Umbilical cord (tissue), 2 donors: ENCODE results near the gene PDIA6. TPM values are rescaled to one million over a fixed set of nuclear protein-coding genes. Genes with fewer than 3 reads are reported as not detected.

Source experiments
- DNase-seq: peaks from one replicate; pipeline ENCODE4 v3.0.0-alpha.2; 2015; ENCODE audit warnings: low spot score
- total RNA-seq: library from RNA; depleted of rRNA; stranded (reverse); fragments of >200 nt; gene quantifications from one replicate; pipeline ENCODE4 v1.2.3, GENCODE V29; 2014; ENCODE audit warnings: low replicate concordance; ENCODE audit not compliant: insufficient read depth

Gene PDIA6
- total RNA-seq, 1 donor from 2014 or later = 229 TPM

GRCh38 chr2:10764096-10764785 lies 48.3 kb downstream of the PDIA6 start:
- DNase-seq = no peak

GRCh38 chr2:10763461-10763800 lies 49.2 kb downstream of the PDIA6 start:
- no peak for DNase-seq

DNA sequence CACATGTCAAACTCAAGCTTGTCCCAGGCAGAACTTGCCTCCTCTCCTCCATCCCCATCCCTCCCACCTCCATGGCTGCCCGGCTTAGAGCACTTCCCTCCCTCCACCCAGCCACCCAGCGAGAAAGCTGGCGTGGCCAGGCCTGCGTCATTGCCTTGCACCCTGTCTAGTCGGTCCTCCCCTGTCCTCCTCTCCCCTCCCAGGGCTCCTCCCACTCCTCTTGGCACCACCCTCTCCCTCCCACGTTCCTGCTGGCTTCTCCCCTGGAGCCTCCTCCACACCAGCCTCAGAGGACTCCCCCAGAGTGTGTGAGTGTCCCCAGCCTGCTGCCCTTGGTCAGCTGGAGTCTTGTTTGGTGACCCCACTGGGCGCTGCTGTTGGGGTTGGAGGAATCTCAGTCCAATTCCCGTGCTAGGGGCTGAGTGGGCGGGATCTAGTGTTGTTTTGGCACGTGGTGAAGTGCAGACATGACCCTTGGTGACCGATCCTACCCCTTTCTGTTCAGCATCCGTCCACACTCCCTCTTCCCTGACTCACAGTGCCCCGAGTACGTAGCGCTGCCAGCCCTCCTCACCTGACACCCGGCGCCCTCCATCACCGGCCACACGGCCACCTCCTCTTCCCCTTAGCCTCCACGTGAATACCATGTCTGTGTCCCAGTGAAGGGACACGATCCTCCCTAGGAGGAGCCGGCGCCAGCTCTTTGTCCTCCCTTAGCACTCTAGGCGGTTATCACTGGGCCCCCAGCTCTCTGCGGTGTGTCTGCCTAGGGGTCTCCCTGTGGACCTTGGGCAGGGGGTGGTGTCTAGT lies 49.7 kb downstream of the PDIA6 start:
- no peak for DNase-seq

DNA sequence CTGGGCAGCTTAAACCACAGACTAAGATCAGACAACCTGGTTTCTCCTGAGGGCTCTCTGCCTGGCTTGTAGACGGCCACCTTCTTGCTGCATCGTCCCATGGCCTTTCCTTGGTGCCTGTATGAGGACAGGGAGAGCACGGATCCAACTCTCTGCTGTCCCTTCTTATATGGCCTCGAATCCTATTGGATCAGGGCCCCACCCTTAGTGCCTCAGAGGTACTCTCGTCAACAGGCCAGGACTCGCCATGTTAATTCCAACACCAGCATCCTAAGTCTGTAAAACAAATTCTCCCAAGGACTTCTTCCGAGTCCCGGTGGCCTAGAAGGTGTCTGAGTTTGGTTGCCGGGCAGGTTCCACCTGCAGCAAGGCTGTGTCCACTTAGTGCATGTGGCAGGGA lies 51.0 kb downstream of the PDIA6 start:
- DNase-seq = no peak

- no peak for DNase-seq
These were observed 51.6 kb downstream of the PDIA6 start for GRCh38 chr2:10760794-10761504.

- DNase-seq = no peak
These were observed 53.4 kb downstream of the PDIA6 start for GRCh38 chr2:10759151-10759714.

DNA sequence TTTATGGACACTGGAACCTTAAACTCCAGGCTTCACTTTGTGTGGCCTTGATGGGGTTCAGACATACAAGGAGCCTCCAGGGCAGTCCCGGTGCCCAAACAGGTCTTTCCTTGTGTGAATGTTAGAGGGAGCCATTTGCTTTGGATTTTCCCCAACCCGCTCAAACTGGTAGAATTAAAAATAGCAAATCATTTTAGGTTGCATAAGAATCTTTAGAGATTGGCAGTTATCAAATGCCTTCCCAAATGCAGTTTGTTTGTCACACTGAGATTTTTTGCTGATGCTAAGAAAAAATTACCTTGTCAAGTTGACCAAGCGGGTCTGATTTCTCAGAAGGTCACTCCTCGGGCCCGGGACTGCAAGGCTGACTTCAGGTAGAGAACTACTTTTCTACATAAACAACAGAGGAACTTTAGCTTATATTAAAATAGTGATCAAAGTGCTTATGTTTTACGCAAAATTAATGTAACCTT lies 54.7 kb downstream of the PDIA6 start:
- DNase-seq = no peak

DNA sequence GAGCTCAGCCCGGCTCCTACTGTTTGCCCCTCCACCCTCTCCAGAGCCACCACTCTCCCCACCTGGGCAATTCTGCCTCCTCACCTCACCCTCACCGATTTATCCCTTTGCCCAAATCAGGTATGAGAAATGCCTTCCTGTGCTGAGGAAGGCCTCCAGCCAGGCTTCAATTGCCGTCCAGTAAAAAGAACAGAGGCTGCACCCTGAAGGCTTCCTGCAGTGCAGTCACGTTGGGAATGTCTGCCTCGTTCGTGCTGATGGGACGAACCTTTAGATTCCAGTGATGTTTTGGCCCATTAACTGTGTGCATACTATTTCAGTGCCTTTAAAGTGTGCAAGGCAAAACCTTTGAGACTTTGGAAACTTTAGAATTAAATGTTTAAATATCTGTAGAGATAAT lies 57.0 kb downstream of the PDIA6 start:
- DNase-seq = no peak

- DNase-seq = no peak
These were observed 58.7 kb downstream of the PDIA6 start for GRCh38 chr2:10753876-10754275.

- DNase-seq = no peak
These were observed 59.4 kb downstream of the PDIA6 start for GRCh38 chr2:10753156-10753555.

DNA sequence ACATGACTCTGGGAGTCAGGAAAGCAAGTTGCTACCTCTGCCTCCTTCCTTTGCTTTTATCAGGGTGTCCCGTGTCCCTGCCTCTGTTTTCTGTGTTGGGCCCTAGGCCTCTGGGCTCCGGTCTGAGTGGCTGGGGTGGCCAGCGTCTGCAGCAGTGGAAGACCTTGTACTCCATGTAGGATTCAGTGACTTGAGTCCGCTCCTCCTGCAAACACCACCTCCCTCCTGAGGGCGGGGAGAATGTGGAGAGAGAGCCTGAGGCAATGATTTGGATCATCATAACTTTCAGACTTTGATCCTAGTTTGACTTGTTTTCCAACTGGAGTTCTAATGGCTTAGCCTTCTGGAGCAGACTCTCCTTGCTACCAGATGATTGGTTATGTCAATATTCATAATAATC lies 60.3 kb downstream of the PDIA6 start:
- no peak for DNase-seq

DNA sequence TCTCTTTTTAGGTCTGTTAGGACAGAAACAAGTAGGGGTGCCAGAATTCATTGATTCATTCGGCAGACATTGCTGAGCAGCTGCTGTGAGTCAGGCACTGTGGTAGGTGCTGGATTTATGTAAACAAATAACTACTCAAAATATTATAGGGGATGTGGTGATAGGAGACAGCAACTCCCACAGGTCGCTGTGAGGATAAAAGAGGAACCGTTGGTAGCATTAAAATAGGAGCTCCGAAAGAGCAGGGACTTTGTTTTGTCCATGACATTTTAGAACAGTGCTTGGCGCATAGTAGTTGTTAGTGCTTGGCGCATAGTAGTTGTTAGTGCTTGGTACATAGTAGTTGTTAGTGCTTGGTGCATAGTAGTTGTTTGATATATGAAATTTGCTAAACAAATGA lies 62.0 kb downstream of the PDIA6 start:
- no peak for DNase-seq

DNA sequence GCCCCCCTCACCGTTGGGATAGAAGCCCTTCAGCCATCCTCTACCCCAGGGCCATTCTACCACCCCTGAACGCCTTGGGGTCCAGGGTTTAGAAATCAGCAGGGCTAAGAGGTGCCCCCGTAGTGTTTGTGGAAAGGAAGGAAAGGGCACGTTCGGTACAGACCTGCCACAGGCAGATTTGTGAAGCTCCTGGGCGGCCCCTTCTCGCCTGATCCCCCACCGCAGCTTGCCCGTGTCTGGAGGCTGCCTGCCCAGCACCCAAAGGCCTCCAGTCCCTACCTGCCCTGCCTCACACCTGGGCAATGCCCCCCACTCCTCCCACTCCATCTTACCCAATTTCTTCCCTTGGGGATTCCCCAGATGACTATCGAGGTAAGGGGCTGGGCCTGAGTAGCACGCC lies 69.9 kb downstream of the PDIA6 start:
- DNase-seq = no peak

DNA sequence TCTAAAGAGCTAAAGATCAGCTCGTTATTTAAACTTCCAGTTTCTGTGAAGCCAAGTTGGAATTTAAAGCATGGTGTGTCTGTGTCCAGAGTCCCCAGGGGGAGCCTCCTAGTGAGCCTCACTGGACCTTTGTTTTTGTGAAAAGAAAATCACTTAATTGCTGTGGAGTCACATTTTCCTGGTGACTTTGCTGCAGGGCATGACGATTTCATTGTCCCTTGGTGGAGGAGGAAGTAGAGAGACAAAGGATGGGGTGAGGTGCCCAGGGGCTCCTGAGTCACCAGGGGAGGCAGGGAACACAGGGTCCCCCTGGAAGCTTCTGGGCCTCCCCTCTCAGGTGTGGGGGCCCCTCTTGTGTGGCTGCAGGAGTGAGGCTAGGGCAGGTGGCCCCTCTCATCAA lies 71.4 kb downstream of the PDIA6 start:
- no peak for DNase-seq

GRCh38 chr2:10740226-10740625 lies 72.4 kb downstream of the PDIA6 start:
- no peak for DNase-seq

- no peak for DNase-seq
These were observed 74.4 kb downstream of the PDIA6 start for GRCh38 chr2:10738192-10738591.

DNA sequence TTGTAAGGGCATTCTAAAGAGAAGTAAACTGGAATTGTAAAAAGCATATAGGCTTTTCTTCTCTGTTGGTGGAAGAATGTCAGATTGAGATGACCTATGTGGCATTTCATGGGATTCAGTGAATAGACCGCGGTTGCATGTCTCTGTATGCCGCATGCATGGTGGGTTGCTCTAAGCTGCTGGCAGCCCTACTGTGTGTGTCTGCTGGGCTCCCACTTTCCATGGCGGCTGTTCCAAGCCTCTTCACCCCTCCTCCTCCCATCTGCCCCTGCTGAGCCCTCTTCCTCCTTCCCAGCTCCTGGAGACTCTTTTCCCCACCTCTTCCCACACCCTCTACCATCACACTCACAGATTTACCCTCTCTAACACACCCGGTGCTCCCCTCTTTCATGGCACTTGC lies 78.6 kb downstream of the PDIA6 start:
- DNase-seq = no peak

- DNase-seq = no peak
These were observed 79.0 kb downstream of the PDIA6 start for GRCh38 chr2:10733566-10733925.
